ENCODE data around the gene NFATC1.

The NFATC1 gene

DNA sequence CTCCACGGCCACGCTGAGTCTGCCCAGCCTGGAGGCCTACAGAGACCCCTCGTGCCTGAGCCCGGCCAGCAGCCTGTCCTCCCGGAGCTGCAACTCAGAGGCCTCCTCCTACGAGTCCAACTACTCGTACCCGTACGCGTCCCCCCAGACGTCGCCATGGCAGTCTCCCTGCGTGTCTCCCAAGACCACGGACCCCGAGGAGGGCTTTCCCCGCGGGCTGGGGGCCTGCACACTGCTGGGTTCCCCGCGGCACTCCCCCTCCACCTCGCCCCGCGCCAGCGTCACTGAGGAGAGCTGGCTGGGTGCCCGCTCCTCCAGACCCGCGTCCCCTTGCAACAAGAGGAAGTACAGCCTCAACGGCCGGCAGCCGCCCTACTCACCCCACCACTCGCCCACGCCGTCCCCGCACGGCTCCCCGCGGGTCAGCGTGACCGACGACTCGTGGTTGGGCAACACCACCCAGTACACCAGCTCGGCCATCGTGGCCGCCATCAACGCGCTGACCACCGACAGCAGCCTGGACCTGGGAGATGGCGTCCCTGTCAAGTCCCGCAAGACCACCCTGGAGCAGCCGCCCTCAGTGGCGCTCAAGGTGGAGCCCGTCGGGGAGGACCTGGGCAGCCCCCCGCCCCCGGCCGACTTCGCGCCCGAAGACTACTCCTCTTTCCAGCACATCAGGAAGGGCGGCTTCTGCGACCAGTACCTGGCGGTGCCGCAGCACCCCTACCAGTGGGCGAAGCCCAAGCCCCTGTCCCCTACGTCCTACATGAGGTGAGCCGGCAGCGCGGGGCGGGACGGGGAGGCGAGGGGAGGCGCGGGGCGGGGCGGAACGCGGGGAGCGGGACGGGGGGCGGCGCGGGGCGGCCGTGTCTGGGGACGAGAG, 15.2 kb downstream of the NFATC1 start:
- no peak for ATAC-seq
- TF ChIP-seq, protein P1, sequence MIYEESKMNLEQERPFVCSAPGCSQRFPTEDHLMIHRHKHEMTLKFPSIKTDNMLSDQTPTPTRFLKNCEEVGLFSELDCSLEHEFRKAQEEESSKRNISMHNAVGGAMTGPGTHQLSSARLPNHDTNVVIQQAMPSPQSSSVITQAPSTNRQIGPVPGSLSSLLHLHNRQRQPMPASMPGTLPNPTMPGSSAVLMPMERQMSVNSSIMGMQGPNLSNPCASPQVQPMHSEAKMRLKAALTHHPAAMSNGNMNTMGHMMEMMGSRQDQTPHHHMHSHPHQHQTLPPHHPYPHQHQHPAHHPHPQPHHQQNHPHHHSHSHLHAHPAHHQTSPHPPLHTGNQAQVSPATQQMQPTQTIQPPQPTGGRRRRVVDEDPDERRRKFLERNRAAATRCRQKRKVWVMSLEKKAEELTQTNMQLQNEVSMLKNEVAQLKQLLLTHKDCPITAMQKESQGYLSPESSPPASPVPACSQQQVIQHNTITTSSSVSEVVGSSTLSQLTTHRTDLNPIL (CRISPR knock-in tag; IDR thresholded peaks at IDR 0.05; ENCODE audit: low read depth), result no peak
- TF ChIP-seq SNAI2 (CRISPR knock-in tag; IDR thresholded peaks at IDR 0.05), result no peak
- TF ChIP-seq, protein P2, sequence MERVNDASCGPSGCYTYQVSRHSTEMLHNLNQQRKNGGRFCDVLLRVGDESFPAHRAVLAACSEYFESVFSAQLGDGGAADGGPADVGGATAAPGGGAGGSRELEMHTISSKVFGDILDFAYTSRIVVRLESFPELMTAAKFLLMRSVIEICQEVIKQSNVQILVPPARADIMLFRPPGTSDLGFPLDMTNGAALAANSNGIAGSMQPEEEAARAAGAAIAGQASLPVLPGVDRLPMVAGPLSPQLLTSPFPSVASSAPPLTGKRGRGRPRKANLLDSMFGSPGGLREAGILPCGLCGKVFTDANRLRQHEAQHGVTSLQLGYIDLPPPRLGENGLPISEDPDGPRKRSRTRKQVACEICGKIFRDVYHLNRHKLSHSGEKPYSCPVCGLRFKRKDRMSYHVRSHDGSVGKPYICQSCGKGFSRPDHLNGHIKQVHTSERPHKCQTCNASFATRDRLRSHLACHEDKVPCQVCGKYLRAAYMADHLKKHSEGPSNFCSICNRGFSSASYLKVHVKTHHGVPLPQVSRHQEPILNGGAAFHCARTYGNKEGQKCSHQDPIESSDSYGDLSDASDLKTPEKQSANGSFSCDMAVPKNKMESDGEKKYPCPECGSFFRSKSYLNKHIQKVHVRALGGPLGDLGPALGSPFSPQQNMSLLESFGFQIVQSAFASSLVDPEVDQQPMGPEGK (CRISPR knock-in tag; IDR thresholded peaks at IDR 0.05; ENCODE audit: borderline replicate concordance), result no peak

DNA sequence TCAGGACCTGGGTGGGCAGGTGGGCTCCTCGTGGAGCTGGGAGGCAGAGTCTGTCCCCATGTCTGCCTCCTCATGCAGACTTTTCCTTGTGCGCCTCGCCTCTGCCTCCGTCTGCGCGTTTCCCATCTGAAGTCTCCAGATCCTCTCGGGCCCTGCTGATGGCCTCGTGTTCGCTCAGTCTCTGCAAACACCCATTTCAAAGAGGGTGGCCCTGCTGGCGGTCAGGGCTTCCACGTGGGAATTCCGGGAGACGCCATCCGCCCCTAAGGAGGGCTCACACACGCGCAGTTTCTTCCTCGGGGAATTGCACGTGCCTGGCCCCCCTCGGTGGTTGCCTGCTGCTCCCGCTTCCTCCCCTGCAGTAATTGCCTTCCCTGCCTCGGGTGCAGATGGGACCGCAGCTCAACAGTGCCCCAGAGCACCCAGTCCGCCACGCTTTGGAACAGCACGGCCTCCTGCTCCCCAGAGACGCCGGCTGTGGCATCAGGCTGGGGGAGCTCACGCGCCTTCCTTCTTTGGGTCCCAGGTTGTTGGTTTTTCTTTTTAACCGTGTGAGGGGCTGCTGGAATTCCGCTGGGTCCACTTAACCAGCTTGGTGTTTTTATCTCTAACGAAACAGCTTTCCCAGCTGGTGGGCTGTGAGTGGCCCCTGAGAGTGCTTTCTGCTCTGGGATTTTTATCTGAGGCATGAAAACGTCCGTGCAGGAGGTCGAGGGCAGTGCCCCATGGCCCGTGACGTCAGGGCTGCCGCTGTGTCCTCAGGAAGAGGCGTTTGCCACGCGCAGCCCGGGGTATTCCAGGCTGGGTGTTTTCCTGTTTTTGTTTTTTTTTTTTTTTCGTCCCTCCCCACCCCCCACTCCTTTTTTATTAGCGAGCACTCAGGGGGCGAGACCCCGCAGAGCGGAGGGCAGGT, 16.1 kb downstream of the NFATC1 start:
- ATAC-seq, result no peak
- TF ChIP-seq ESRRG (CRISPR knock-in tag; IDR thresholded peaks at IDR 0.05) (no peak), OSR1 (CRISPR knock-in tag; IDR thresholded peaks at IDR 0.05) (no peak), ZNF565 (CRISPR knock-in tag; conservative IDR thresholded peaks at IDR 0.05; ENCODE audit: low read depth) (no peak), ZNF70 (CRISPR knock-in tag; IDR thresholded peaks at IDR 0.05) (no peak), ARNTL (CRISPR knock-in tag; IDR thresholded peaks at IDR 0.05; ENCODE audit: borderline replicate concordance, low read depth) (no peak)
- TF ChIP-seq, protein P1 (CRISPR knock-in tag; IDR thresholded peaks at IDR 0.05; ENCODE audit: low read depth), result no peak
- TF ChIP-seq, protein P3, sequence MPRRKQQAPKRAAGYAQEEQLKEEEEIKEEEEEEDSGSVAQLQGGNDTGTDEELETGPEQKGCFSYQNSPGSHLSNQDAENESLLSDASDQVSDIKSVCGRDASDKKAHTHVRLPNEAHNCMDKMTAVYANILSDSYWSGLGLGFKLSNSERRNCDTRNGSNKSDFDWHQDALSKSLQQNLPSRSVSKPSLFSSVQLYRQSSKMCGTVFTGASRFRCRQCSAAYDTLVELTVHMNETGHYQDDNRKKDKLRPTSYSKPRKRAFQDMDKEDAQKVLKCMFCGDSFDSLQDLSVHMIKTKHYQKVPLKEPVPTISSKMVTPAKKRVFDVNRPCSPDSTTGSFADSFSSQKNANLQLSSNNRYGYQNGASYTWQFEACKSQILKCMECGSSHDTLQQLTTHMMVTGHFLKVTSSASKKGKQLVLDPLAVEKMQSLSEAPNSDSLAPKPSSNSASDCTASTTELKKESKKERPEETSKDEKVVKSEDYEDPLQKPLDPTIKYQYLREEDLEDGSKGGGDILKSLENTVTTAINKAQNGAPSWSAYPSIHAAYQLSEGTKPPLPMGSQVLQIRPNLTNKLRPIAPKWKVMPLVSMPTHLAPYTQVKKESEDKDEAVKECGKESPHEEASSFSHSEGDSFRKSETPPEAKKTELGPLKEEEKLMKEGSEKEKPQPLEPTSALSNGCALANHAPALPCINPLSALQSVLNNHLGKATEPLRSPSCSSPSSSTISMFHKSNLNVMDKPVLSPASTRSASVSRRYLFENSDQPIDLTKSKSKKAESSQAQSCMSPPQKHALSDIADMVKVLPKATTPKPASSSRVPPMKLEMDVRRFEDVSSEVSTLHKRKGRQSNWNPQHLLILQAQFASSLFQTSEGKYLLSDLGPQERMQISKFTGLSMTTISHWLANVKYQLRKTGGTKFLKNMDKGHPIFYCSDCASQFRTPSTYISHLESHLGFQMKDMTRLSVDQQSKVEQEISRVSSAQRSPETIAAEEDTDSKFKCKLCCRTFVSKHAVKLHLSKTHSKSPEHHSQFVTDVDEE (CRISPR knock-in tag; IDR thresholded peaks at IDR 0.05), result no peak

DNA sequence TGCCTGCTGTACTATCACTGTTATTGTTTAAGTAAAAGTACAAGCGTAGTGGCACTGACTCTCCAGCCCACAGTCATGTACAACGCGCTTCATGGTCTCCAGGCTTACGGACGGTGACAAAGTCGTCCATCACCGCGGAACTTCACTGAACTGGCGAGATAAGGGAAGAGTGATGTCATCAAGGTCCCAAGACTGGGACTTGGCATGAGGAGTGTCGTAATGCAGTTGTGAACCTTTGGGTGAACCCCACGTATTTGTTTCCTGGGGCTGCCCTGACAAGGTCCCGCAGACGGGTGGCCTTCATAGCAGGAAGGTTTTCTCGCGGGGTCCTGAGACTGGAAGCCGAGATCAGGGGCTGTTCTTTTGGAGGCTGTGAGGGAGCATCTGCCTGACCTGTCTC, 17.3 kb downstream of the NFATC1 start:
- TF ChIP-seq TCF4 (CRISPR knock-in tag; IDR thresholded peaks at IDR 0.05; ENCODE audit: borderline replicate concordance) (no peak), ARNTL (CRISPR knock-in tag; IDR thresholded peaks at IDR 0.05; ENCODE audit: borderline replicate concordance, low read depth) (no peak), ZFP3 (CRISPR knock-in tag; IDR thresholded peaks at IDR 0.05) (no peak), ZC3H10 (CRISPR knock-in tag; IDR thresholded peaks at IDR 0.05) (no peak), BACH2 (CRISPR knock-in tag; IDR thresholded peaks at IDR 0.05; ENCODE audit: borderline replicate concordance) (no peak), CSDC2 (CRISPR knock-in tag; IDR thresholded peaks at IDR 0.05) (no peak), ZFP30 (CRISPR knock-in tag; IDR thresholded peaks at IDR 0.05) (no peak)
- TF ChIP-seq, protein P4, sequence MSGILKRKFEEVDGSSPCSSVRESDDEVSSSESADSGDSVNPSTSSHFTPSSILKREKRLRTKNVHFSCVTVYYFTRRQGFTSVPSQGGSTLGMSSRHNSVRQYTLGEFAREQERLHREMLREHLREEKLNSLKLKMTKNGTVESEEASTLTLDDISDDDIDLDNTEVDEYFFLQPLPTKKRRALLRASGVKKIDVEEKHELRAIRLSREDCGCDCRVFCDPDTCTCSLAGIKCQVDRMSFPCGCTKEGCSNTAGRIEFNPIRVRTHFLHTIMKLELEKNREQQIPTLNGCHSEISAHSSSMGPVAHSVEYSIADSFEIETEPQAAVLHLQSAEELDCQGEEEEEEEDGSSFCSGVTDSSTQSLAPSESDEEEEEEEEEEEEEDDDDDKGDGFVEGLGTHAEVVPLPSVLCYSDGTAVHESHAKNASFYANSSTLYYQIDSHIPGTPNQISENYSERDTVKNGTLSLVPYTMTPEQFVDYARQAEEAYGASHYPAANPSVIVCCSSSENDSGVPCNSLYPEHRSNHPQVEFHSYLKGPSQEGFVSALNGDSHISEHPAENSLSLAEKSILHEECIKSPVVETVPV (CRISPR knock-in tag; IDR thresholded peaks at IDR 0.05), result no peak
- TF ChIP-seq, protein P1 (CRISPR knock-in tag; IDR thresholded peaks at IDR 0.05; ENCODE audit: low read depth), result no peak
- TF ChIP-seq, protein P5, sequence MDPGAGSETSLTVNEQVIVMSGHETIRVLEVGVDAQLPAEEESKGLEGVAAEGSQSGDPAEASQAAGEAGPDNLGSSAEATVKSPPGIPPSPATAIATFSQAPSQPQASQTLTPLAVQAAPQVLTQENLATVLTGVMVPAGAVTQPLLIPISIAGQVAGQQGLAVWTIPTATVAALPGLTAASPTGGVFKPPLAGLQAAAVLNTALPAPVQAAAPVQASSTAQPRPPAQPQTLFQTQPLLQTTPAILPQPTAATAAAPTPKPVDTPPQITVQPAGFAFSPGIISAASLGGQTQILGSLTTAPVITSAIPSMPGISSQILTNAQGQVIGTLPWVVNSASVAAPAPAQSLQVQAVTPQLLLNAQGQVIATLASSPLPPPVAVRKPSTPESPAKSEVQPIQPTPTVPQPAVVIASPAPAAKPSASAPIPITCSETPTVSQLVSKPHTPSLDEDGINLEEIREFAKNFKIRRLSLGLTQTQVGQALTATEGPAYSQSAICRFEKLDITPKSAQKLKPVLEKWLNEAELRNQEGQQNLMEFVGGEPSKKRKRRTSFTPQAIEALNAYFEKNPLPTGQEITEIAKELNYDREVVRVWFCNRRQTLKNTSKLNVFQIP (CRISPR knock-in tag; IDR thresholded peaks at IDR 0.05; ENCODE audit: borderline replicate concordance, low read depth), result no peak
- no peak for ATAC-seq
